Astrocyte of the hippocampus (primary cell): ENCODE results near the gene CLNK.
A peak's percentile ranks its signal among the peaks of the same experiment; 100 is the strongest.
"Not testable (repeated sequence)": the region's sequence is repeated elsewhere in the genome, so short reads cannot be mapped to it uniquely, and the experiment has no call there.

ENCODE experiments used
- DNase-seq: peaks from one replicate; pipeline ENCODE4 v3.0.0; 2011; ENCODE audit warnings: low read depth, low spot score

CLNK gene

GRCh38 chr4:10577018-10577417 is 107.5 kb downstream of the CLNK start:
- no peak for DNase-seq

DNA sequence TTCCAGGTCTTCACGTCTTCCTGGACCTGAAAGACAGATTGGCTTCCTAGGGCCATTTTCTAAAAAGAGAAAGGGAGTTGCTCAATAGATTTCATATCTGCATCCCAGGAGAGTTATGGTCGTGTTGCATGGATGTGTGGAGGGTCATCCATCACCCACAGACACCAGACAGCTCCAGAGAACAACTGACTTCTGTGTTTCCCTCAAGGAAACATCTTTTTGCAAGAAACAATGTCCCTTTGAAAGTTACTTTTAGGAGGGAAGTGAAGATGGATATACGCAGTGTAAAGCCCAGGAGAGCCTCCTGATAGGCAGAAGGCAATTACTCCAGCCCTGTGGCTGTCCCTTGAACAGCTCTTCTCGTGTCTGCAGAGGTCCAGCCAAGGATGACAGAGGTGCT is 108.3 kb downstream of the CLNK start:
- DNase-seq = no peak

DNA sequence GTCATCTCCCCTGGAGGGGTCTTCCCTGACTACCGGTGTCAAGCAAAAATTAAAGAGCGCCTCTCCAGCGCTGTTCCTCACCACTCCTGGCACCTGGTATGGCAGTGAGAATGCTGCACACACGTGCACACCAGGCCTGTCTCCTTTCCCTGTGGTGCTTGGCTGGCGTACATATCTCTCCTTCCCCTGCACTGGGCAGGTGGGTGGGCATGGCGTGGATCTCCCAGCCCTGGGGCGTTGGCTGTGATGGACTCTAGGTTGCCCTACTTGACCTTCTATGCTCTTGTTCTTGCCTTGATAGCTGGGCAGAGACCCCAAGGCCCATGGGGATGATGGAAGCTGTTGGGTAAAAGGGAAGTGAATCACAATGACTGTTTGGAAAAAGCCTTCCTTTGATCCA is 109.2 kb downstream of the CLNK start:
- DNase-seq = no peak

DNA sequence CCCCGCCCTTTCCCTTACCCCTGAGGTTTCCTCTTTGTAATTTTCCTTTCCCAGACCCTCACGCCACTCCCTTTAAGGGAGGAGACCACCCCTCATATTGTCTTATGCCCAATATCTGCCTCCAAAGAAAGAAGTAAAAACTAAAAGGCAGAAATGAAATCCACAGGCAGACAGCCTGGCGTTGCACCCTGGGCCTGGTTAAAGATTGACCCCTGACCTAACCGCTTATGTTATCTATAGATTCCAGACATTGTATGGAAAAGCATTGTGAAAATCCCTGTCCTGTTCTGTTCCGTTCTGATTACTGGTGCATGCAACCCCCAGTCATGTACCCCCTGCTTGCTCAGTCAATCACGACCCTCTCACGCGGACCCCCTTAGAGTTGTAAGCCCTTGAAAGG is 110.0 kb downstream of the CLNK start:
- DNase-seq = not testable (repeated sequence)

DNA sequence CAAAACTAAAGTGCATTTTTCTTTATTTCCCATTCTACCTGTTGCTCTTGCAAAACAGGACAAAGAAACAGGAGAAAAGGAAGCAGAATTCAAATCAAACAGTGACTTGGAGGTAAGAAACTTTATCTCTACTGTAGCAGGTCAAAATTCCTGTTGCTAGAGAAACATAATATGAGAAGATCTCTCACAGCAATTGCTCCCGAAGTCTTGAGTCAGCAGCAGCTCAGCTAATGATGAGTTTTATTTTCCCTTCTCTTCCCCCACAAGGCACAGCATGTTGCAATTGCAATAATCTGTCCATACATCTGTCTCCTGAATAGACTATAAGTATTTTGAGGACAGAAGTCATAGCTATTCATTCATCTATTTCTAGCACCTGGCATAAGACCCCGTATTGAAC is 112.7 kb downstream of the CLNK start:
- DNase-seq = peak; percentile 20

GRCh38 chr4:10569491-10569890 is 115.1 kb downstream of the CLNK start:
- no peak for DNase-seq

GRCh38 chr4:10567766-10568165 is 116.8 kb downstream of the CLNK start:
- DNase-seq = no peak

DNA sequence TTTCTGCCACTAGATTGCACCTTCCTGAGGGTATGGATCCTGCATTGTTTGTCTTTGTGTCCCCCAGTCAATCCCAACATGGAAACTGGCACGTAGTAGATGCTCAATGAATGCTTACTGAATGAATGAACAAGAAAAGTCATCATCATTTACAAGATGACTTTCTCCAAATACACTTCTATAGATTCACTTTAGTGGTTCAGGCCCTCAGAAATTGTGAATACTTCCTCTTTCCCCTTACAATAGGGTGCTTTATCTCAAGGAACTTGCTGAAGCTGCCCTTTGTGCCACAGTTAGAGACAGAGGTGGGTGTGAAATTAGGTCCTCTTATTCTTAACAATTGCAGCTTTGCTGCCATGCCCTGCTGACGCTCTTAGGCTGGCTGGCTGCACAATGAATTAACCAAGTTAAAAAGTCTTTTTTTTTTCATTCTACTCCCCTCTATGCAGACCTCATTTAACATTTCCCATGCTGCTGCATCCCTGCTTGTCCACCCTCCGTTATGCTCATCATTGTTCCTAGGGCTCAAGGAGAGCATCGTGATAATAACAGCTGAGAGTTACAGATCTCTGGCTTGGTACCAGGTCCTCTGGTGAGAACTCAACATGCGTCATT is 119.3 kb downstream of the CLNK start:
- DNase-seq = no peak

GRCh38 chr4:10554694-10555093 is 129.9 kb downstream of the CLNK start:
- DNase-seq = peak; percentile 76

GRCh38 chr4:10554121-10554520 is 130.4 kb downstream of the CLNK start:
- DNase-seq = no peak

DNA sequence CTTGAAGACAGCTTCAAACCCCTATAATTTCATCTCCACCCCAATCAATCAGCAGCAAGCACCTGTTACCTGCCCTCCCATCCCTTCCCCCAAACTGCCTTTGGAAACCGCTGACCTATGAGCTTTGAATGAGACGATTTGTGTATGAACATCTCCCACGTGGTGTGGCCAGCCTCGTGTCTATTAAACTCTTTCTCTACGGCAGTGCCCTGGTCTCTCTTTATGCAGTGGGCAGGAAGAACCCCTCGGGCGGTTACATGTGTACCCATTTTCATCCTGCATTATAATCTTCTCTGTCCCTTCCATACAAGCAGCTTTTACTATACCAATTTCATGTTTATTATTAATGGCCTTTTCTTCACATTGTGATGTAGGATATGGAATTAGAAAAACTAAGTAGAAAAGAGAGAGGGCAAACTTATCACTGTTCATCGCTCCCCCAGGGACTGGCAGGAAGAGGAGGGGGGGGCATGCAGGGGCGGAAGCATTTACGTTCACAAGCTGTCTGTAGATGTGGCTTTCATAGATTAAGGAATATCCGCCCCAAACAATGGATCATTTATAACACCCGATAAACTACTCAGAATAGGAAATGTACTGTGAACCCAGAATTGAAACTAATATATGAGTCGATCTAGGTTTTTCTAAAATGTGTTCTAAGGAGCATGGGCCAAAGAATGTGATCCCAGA is 131.8 kb downstream of the CLNK start:
- no peak for DNase-seq

GRCh38 chr4:10535912-10536311 is 148.7 kb downstream of the CLNK start:
- no peak for DNase-seq

GRCh38 chr4:10534820-10535219 is 149.7 kb downstream of the CLNK start:
- DNase-seq = no peak

DNA sequence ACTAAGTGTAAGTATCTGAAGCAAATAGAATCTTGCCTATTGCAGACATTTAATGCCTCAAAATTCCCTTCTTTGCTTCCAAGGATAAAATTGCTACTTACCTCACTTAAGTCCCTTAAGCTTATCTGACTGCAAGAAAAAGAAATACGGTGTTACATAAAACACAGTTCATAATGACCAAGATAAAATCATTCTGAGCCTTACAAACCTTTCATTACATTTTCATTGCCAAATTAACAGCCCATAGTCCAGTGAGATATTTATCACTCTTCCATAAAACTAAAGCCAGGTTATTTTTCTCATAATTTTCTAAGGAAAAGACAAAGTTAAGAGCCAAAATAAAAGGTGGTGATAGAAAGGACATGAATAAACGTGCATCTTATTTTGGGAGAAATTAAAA is 152.4 kb downstream of the CLNK start:
- DNase-seq = no peak

DNA sequence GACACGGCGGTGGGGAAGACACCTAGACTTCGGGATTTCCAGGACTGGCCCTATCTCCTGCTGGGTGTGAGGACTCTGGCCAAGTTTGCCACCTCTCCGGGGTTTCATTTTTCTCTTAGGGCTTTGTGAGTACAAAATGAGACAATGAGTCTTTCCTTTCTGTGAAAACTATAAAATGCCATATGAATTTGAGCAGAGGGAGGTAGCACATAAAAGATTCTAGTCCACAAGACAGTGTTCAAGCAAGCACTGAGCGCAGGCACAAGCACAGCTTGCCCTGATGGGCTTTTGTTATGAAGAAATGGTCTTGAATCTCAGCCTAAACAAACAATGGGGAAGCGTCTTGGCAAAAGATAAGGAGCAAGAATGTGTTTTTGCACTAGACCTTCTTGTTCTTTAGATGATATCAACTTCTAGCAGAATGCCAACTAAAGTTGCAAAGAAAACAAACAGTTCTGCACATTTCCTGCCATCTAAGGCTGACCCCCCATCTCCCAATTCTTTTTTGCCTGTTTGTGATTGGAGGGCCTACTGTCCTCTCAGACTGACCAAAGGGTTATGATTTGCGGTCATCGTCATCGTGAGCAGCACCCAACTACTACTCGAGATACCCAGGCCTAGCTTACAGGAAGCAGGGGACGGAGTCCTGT is 154.3 kb downstream of the CLNK start:
- DNase-seq = peak; percentile 27

DNA sequence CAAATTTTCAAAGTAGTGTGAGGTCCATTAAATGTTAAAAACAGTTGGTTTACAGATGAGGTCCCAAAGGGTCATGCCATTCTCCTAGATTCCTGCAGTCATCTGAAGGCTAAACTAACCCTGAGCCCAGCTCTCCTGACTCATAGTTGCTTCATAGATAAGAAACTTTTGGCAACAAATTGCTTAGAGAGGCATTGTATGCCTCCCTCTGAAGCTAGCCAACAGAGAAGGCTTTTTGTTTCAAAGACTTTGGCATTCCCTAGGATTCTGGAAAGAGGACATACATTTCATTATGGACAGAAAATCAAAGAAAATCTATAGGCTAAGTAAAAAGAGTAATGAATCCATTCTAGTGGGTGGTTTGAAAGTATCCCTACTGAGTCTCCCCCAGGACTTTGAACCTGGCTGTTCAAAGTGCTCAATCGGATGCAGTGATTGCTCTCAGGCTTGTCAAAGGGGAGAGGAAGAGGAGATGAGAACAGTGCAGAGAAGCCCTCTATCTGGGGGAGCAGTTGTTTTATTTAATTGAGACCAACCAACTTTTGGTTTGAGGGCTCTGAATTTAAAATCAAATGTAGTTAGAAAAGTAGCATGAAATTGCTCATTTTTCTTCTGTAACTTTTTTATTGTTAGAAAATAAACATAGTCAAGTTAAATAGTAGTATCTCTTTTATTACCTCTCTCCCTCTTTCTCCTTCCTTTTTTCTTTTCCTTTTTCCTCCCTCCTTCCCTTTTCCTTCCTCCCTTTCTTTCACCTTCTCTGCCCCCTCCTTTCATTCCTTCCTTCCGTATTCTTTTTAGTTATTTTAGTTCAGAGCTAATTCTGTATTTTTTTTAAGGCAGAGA is 155.1 kb downstream of the CLNK start:
- DNase-seq = peak; percentile 46

GRCh38 chr4:10527438-10527837 is 157.1 kb downstream of the CLNK start:
- DNase-seq = no peak

DNA sequence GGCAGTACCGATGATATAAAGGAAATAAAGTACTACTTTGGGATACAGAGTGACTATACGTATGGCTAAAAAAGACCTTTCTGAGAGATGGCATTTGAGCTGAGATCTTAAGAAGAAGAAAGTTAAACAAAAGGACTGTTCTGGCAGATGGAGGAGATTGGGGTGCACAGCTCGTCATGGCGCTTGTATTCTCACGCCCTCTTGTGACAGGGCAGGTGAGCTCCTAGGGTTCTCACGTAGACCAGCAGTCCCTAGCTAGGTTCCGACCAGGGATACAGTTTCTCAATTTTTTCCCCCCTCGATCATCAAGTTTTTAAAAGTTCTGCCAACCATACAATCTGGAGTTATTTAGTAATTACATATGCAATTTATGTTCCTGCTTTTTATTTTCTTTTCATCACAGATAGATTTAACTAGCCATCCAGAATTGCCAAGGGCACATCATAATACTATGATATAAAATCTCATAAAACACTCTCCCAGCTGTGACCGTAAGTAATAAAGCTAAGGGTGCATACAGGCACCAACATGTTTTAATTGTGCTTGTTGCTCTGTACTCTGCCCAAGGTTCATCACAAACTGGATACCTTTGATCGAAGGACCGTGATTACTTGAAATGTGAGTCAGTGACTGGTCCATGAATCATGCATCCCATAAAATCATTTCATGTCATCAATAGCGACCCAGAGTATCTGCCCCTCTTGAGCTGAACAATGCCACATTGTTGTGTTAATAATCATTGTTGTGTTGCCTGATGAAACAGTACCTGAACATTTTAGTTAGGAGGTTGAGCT is 157.9 kb downstream of the CLNK start:
- DNase-seq = no peak

DNA sequence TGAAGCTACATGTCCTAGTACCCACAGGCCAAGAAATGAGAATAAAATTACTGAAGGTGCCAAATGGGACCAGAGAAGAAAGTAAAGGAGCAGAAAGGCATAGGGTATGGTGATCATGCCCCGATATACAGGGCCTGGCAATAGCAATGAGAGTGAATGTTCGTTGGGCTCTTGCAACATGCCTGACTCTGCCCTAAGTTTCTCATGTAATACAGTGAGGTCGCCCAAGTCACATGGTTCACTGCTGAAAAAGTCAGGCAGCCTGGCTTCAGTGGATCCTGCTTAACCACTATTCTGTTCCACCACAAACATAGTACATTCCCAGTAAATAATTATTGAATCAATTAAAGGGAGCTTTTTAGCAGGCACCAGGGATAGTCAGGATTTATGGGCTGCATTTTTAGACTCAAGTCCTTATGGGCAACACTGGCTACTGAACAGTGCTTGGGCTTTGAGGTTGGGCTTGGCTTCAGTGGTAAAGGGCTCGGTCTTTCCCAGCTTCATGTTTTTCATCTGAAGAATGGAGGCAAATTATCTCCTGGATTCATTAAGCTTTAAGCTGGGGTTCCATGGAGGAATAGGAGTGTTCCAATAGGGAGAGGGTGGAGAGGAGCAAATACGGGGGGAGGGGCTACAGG is 160.3 kb downstream of the CLNK start:
- DNase-seq = no peak

GRCh38 chr4:10521424-10521823 is 163.1 kb downstream of the CLNK start:
- no peak for DNase-seq

- no peak for DNase-seq
These were observed 174.8 kb downstream of the CLNK start for GRCh38 chr4:10509733-10510132.
